ENCODE data around the gene DUSP9.
"Not testable (repeated sequence)": the region's sequence is repeated elsewhere in the genome, so short reads cannot be mapped to it uniquely, and the experiment has no call there.

Gene DUSP9

GRCh38 chrX:153646620-153647373 is at the start of gene DUSP9:
TSS of gene DUSP9 (plus strand) at chrX:153647203. CDS start at chrX:153647954, 751 bp downstream.
- peak; percentile 57 for DNase-seq (ENCODE audit: low spot score)

- peak; percentile 48 for DNase-seq (ENCODE audit: low spot score)
Measured at GRCh38 chrX:153598541-153599191, 48.3 kb upstream of the DUSP9 start, which contains the start of gene CCNQ. TSS of gene CCNQ (minus strand) at chrX:153599139. CDS start at chrX:153599073, 66 bp downstream.

- peak; percentile 97 for DNase-seq (ENCODE audit: low spot score)
Measured at GRCh38 chrX:153599192-153600031, 47.6 kb upstream of the DUSP9 start.

- no peak for DNase-seq (ENCODE audit: low spot score)
Measured at GRCh38 chrX:153600032-153600373, 47.0 kb upstream of the DUSP9 start.

- DNase-seq (ENCODE audit: low spot score) = no peak
Measured at GRCh38 chrX:153600921-153601320, 46.1 kb upstream of the DUSP9 start.

- no peak for DNase-seq (ENCODE audit: low spot score)
Measured at GRCh38 chrX:153601511-153602110, 45.4 kb upstream of the DUSP9 start.

GRCh38 chrX:153602601-153603000 is 44.4 kb upstream of the DUSP9 start:
- no peak for DNase-seq (ENCODE audit: low spot score)

GRCh38 chrX:153603131-153603656 is 43.8 kb upstream of the DUSP9 start:
- no peak for DNase-seq (ENCODE audit: low spot score)

- DNase-seq (ENCODE audit: low spot score) = not testable (repeated sequence)
Measured at GRCh38 chrX:153604666-153605380, 42.2 kb upstream of the DUSP9 start.

GRCh38 chrX:153606503-153606902 is 40.5 kb upstream of the DUSP9 start:
- DNase-seq (ENCODE audit: low spot score) = no peak

GRCh38 chrX:153608376-153608775 is 38.6 kb upstream of the DUSP9 start:
- DNase-seq (ENCODE audit: low spot score) = no peak

GRCh38 chrX:153608806-153609205 is 38.2 kb upstream of the DUSP9 start:
- DNase-seq (ENCODE audit: low spot score) = no peak

- peak; percentile 74 for DNase-seq (ENCODE audit: low spot score)
Measured at GRCh38 chrX:153609917-153610835, 36.8 kb upstream of the DUSP9 start.

GRCh38 chrX:153610836-153611213 is 36.2 kb upstream of the DUSP9 start:
- no peak for DNase-seq (ENCODE audit: low spot score)

- DNase-seq (ENCODE audit: low spot score) = no peak
Measured at GRCh38 chrX:153611298-153612095, 35.5 kb upstream of the DUSP9 start.

- no peak for DNase-seq (ENCODE audit: low spot score)
Measured at GRCh38 chrX:153612413-153612812, 34.6 kb upstream of the DUSP9 start.

GRCh38 chrX:153614818-153615217 is 32.2 kb upstream of the DUSP9 start:
- no peak for DNase-seq (ENCODE audit: low spot score)

GRCh38 chrX:153620576-153620975 is 26.4 kb upstream of the DUSP9 start:
- no peak for DNase-seq (ENCODE audit: low spot score)

- DNase-seq (ENCODE audit: low spot score) = no peak
Measured at GRCh38 chrX:153621949-153622598, 24.9 kb upstream of the DUSP9 start.
